Stimulated activated CD4-positive, alpha-beta T cell treated with anti-CD3 and anti-CD28 coated beads, Interleukin-15, amount 100 ng/mL, for 24 hours (primary cell): ENCODE data around the gene NCOR2.

Experiments used
- DNase-seq: peaks from one replicate; pipeline ENCODE4 v3.0.0-alpha.2; 2020

Gene NCOR2

DNA sequence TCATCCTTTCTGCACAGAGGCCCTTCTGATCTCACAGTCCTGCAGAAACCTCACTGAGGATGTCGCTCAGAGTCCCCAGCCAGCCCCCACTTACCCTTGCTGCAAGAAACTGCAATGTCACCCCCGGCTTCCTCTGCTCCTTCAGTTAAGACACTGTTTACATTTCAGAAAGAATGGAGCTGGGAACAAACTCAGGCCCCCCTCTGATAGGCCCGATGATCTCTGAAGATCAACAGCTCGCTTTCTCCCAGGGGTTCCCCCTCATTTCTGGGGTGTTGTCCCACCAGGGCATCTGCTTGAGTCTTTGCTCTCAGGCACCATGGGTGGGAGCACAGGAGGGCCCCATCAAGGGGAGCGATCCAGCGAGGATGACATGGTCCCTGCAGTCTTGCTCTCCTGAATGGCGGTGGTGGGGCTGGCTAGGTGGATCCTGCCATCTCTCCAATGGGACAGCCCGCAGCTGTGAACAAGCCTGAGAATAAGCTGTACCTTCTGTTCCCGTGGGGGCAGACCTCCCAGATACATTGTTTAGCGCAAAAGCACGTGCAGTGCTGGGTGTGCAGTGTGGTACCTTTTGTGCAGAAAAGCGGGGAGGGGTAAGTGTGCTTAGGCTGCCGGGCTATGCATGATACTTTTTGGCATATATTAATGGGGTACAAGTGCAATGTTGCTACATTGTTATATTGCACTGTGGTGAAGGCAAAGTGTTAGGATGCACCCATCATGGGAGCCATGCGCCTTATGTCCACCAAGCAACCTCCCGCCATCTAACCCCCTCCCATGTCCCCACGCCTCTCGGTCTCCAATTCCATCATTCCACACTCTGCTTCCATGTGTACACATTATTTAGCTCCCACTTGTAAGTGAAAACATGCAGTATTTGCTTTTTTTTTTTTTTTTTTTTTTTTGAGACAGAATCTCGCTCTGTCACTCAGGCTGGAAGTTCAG, 6.7 kb upstream of the NCOR2 start:
- no peak for DNase-seq

DNA sequence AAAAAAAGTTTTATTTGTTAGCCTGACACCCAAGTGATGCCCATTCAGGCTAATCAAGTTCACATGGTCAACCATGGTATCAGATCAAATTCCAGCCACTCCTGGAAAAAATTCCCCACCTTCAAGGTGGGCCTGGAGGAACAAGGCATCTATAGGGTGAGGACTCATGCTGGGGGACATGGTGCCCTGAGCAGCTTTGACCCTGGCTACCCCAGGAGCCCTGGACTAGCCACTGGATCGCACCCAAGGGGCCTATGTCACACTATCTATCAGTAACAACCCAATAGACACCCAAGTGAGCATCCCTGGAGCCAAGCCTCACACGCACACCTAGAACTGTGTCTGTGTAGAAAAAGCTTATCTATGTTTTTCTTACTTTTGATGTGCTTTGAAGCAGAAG, 4.1 kb upstream of the NCOR2 start:
- no peak for DNase-seq

DNA sequence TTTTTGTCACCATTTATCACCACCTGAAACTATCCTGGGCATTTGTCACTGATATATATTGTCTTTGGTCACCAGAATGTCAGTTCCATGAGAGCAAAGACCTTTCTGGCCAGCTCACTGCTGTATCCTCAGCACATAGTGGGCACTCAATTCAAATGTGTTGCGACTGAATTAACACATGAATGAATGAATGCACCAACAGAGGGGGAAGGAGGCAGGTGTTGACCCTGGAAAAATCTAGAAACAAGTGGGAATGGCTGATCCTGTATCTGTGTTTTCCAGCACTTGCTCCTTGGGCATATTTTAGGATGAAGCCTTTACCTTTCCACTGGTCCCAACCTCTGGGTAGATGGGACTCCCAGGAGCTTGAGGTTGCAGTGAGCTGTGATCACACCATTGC, 3.4 kb upstream of the NCOR2 start:
- DNase-seq: no peak

DNA sequence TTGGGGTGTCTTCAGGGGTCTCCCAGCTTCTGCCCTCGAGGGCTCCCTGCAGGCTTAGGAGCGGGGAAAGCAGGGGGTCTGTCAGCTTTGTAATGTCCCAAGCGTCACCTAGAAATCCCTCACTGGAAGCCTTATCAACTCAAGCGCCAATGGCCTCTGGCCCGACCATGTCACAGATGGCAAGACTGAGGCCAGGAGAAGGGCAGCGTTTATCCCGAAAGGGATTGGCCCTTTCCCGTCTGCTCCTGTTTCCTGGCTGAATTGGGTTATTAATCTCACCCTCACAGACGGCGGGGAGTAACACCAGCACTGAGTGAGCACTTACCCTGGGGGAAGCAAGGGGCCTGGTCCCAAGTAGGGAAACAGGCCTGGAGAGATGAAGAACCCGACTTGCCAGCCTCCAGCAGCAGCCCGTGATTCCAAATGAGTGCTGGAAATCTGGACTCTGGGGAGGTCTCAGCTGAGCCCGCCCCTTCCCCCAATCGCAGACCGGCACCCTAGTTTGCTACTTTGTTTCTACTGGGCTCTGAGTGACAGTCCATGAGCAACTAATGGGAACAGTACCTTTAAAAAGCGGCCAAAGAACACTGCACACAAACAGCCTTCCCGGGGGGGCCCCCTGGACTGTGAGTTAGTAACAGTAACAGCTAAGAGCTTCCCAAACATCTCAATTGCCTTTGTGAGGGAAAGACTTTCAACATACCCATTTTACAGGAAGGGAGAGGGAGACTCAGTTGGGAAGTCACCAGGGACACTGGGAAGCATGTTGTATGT, 2.1 kb upstream of the NCOR2 start:
- DNase-seq: no peak

DNA sequence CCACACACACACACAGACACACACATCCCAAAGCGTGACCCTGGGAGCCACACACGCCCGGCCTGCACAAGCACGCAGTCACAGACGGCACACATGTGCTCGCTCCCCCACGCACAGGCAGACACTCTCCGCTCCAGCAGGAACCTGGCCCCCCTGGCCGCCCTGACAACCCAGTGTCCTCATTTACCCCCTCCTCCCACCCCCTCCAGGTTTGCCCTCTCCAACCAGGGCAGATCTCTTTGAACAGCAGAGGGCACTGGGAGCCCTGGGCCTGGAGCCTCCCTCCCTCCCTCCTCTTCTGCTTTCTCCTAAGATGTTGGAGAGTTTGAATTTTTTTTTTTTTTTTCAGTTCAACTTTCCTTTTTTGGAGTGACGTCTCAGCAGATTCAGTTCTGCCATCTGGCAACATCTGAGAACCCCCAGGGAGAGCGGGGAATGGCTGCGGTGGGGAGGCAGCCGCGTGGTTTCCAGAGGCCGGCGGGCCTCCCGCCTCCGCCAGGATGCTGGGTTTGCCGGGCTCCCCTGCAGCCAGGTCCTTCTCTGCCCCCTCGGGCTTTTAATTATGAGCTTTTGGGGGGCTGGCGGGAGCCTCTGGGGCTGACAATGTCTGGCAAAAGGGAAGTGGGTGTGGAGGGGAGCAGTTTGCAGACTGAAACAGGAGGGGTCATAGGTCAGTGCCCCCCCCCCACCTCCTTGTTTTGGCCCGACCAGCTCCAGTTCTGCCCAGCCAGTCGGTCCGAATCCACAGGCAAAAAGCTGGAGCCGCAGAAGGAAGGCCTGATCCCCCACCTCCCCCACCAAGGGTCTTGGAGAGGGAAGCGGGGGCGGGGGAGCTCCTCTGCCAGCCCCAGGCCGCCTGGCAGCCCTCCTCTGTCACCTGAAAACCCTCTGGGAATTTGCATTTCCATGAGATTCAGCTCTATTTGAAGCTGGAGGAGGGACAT, 1.3 kb upstream of the NCOR2 start:
- DNase-seq: peak; percentile 64

DNA sequence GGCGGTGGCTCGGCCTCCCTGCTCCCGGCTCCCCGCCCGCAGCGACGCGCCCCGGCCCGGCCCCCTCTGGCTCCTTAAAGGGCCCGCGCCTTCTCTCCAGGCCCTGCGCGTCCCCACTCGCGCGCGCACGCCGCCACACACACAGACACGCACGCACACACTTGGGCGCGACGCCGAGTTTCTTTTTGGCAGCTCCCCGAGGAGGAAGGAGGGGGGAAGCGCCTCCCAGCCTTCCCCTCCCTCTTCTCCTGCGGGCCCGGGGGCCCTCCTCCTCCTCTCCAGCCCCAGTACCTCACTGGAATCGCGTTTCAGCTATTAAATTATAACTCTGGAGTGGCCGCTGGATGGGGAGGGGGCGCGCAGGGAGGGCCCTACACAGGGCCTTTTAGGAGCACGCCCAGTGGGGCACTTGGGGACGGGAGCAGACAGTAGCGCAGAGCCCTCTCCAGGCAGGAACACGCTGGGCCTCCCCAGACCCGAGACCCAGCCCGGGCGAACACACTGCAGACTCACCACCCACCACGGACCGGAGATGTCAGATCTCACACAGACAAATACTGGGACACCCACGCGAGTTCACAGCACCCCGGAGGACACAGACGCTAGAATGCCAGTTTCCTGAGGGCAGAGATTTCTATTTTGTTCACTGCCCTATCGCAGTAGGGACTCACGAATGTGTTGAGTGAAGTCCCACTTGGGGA, 411 bp upstream of the NCOR2 start:
- peak; percentile 88 for DNase-seq

DNA sequence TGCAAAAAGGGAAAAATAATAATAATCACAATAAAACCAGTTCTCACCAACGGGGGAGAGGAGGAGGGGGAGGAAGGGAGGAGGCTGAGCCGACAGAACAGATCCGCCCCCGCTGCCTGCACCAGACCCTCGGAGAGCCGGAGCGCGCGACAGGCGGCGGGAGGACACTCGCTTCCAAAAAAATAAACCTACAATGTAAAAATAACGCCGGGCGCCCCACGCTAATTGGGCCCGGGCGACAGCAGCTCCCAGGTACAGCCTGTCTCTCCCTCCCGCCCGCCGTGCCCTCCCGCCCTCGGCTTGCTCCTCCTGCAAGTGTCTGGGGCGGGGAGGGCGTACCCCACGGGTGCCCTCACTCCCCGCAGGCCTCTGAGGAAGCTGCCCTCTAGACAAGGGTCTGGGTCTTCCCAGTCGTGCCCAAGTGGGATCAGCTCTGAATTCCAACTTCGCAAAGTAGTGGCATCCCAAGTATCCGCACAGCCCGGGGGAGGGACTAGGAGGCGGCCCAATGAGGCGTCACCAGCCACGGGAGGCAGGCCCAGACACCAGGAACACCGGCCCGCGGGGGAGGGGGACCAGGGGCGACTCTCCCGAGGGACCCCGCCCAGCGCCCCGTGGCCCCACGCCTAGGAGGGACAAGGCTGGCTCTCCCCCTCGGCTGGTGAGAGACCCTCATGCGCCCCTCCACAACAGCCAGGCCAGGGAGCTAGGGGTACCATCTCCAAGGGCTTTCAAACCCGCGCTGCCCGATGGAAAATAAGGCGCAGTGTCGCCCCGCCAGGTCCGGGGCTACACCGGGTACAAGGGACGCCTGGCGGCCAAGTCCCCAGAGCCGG, 1.0 kb downstream of the NCOR2 start:
- peak; percentile 85 for DNase-seq

DNA sequence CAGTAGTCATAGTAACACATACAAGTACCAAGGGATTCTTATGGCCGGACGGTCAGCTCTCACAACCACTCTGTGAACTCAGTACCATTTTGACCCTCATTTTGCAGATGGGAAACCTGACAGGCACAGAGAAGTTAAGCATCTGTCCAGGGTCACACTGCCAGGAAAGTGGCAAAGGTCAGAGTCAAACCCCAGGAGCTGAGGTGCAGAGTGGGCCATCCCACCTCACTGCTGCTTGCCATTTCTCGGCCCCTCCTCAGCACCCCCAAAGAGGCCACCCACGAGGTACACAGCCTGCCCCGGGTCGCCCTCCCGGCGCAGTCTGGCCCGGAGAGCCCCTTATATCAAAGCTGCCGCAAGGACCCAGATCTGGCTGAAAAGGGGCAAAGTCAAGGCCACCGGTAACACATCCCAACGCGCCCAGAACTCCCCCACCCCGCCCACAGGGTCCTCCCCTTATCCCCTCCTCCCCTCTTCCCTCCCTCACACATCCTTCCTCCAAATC, 1.7 kb downstream of the NCOR2 start:
- DNase-seq: no peak

DNA sequence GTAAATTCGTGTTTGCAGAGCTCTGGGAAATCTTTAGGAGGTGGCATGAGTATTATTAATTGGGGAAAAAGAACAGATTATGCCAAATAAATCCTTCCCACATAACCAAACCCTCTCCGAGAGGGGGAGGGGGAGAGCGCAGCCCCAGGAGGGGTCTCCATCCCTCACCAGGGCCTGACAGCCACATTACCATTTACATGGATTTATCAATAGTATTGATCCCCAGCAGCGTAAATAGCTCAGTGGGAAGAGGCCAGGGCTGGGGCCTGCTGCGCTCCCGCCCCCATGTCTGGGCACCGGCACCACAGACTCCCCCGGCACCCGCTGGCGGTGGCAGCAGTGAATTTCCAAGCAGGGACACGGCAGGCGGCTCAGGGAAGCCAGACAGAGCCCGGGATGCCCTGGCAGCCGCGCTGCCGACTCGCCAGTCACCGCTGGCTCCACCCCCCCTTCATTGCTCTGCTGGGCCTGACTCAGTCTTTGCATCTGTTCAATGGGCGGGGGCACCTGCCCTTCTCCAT, 2.4 kb downstream of the NCOR2 start:
- DNase-seq: peak; percentile 45

DNA sequence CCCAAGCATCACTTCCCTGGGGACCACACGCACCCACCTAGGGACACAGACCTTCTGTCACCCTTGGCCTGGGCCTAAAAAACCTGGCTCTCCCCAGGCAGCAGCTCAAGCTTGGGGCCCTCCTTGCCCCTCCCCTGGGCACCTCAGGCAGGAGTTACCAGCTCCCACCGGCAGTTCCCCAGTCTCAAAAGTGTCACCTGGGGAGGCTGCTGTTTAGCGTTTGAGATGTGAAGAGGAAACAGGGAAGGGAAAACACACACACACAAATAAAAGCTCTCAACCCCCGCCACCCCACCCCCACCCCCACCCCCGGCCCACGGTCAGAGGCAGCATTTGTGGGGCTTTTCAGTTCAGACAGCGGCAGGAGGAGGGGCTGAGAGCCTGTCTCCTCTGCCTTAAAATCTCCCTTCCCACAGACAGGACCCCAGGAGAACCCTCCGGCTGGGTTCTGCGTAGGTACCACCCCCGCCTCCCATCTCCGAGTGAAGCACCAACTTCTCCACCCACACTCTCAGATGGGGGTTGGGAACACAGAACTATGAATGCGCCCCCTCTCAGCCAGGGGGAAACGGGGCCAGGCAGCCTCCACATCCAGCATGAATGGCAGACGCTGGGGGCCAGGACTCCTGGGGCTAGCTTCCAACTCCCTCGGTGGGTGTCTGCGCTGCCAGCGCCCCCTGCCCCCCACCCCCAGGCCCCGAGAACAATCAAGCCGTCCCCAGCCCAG, 3.0 kb downstream of the NCOR2 start:
- DNase-seq: no peak

DNA sequence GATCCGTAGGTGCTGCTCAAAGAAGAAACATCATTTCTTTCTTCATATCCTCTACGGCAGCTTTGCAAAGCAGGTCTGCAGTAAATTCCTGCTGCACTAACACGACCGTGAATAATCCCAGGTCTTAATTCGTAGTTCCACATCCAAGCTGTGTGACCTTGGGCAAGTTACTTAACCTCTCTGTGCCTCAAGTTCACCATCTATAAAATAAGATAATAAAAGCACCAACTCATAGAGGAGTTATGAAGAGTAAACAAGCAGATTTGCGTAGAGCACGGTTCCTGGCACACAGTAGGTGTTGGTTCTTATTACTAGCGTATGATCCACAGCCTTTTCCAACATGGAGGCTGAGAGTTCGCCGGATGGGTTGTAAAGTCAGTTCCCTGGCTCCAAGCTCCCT, 3.6 kb downstream of the NCOR2 start:
- no peak for DNase-seq

DNA sequence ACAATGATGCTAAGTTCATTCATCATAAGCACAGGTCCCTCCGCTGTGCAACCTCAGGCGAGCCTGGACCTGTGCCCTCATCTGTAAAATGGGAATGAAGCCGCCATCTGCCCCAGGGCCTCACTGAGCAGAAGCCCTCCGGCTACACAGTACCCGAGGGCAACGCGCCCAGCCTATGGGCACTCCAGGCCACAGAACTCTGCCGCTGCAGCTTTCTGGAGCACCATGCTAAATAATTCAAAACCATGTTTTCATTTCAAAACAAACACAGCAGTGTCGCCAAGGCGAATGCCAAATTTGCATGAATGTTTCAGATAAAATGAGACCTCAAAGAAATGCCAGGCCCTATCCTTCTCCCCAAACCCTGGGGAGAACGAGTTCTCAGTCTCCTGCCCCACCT, 4.0 kb downstream of the NCOR2 start:
- DNase-seq: no peak

DNA sequence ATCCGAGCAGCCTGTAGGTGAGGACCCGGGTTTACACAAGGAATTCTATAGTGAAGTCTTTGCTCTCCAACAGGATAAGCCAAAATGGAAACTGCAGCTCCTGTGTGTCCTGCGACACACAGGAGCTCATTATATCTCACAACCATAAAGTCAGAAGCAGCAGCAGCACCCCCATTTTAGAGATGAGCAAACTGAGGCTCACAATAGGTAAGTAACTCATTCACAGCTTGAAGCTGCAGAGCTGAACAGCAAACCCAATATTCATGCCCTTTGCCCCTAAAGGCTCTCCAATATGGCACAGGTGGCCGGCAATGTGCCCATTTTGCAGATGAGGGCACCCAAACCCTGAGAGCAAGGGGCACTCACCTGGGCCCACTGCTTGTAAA, 4.6 kb downstream of the NCOR2 start:
- DNase-seq: no peak

DNA sequence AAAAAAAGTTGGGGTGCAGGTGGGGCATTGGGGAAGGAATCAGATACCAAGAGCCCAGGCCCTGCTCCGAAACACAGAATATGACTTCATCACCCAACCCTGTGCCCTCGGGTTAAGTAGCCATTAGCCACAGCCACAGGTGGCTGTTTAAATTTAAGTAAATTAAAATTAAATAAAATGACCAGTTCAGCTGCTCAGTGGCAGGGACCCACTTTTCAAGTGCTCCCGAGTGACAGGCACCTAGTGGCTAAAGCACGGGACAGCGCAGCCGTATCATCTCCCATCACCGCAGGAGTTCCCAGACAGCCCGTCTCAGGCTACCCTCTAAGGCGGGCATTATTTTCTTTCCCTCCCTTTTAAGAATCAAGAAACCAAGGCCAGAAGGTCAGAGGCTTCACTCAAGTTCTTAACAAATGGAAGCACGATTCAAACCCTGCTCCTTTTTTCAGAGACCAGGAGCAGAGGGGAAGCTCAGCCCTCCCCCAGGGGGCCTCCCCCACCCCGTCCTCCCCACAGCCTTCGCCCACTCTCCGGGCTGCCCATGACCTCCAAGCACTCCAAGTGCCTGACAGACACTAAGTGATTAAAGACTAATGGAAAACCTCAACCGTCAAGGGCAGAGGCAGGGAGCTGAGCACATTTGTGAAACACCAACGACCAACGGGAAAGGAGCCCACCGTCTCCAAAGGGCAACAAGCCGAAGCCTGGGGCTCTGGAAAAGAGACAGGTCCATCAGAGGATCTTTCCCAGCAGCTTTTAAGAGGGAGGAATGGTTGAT, 5.2 kb downstream of the NCOR2 start:
- no peak for DNase-seq

DNA sequence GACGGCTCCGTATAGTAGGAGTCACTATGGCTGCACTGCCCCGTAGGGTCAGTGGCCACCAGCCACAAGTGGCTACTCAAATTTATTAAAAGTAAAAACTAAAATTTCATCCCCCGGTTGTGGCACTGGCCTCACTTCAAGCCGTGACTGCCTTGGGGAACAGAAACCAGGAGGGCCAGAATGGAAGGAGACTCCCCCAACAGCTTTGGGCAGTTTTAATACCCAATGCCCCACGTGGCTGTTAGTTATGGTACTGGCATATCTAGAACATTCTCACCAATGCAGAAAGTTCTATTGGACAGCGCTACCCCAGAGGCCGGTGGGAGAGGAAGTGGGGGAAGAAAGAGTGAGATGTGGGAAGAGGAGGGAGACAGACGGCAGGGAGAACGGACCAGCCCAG, 6.2 kb downstream of the NCOR2 start:
- DNase-seq: no peak

DNA sequence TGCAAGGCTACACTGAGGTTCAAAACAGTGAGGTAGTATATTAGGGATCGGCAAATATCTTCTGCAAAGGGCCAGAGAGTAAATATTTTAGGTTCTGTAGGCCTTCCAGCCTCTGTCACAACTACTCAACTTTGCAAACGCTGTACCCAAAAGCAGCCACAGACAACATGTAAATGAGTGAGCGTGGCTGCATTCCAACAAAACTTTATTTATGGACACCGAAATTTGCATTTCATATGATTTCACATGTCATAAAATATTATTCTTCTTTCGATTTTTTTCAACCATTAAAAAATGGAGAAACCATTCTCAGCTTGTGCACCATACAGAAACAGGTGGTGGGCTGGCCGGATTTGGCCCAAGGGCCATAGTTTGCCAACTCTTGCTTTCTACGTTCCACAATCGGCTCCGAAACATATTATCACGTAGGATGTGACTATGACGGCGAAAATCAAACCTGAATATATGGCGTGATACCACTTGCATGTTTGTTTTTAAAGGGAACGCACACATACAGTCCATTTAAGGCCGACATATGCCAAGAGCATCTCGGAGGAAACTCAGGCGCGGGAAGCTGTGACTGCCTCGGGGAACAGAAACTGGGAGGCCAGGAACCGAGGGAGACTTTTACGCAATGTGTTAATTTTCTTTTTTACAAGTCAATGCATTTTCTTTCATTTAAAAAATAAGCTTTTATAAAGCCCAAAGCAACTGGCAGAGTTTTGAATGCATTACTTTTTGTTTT, 7.1 kb downstream of the NCOR2 start:
- DNase-seq: no peak

DNA sequence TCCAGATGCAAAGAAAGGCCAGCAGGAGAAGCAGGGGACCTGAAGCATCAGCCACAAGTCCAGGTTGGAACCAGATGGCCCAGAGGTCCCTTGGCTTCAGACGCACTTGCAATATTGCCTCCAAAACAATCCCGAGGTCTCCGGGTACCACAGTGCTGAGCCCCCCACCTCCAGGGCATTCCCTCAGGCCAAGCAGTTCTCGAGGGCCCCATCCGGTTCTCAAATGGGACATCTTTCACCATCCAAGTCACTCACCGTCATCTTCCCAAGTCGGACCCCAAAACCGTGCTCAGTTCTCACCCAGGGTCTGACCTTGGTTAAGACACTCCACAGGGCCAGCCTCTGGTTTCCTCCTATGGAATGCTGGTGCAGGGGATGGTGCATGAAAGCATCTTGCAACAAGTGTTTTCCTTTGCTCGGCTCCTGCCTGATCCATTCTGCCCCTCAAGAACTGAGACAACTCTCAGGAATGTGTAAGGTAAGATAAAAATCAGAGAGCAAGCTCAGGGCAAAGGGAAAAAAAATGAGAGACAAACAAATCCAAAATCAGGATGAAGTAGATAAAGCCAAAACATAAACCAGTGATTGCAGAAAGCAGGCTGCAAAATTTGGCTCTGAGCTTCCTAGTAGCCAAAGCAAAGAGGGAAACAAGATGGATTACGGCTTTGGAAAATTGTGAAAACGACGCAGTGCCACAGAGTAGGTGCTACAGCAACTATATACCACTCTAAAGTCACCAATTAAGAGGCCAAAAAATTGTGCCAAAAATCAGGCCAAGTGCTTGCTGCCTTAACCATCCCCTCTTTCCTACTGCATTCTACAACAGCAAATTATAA, 8.0 kb downstream of the NCOR2 start:
- DNase-seq: no peak

DNA sequence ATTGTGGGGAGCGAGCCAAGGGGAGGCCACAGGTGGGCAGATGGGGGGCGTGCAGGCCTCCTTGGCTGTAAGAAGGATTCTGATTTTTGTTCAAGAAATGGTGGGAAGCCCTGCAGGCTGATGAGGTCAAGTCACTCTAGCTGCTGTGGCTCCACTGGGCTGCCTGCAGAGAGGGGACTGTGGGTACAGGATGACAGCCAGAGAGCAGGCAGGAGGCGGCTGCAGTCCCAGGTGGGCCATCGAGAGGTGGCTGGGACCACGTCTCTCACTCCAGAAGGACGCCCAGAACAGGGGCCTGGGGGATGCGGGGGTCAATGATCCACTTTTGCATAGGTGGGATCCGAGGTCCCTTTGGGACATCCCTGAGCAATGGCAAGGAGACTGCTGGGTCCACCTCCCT, 9.1 kb downstream of the NCOR2 start:
- DNase-seq: no peak
